DOHH2 (cell line): ENCODE results near the gene CACNG1.
A peak's percentile ranks its signal among the peaks of the same experiment; 100 is the strongest.

Experiments
- H3F3A ChIP-seq: fragments of 200-600 bp; sonication (generic), shearing (Covaris generic); 2 replicates; pipeline ENCODE4 v1.6.0; 2016; ENCODE audit warnings: antibody characterized with exemption, mild to moderate bottlenecking; ENCODE audit not compliant: control insufficient read depth, insufficient read depth
- H3K27ac ChIP-seq: fragments of 200-600 bp; sonication (generic); 2 replicates; pipeline ENCODE4 v1.5.1; 2014; ENCODE audit warnings: low read depth, mild to moderate bottlenecking, low read length, moderate library complexity
- H3K27me3 ChIP-seq: fragments of 200-600 bp; sonication (generic); 2 replicates; pipeline ENCODE4 v1.6.1; 2014; ENCODE audit warnings: mild to moderate bottlenecking, low read length, mixed read lengths; ENCODE audit not compliant: control insufficient read depth
- H3K36me3 ChIP-seq: fragments of 200-600 bp; sonication (generic); 2 replicates; pipeline ENCODE4 v1.6.1; 2014; ENCODE audit warnings: mild to moderate bottlenecking, low read length, moderate library complexity, mixed read lengths; ENCODE audit not compliant: control insufficient read depth
- H3K4me1 ChIP-seq: fragments of 200-600 bp; sonication (generic); 2 replicates; pipeline ENCODE4 v1.6.1; 2014; ENCODE audit warnings: mild to moderate bottlenecking, low read length, mixed read lengths; ENCODE audit not compliant: control insufficient read depth
- H3K4me2 ChIP-seq: fragments of 200-600 bp; sonication (generic); 2 replicates; pipeline ENCODE4 v1.6.0; 2014; ENCODE audit warnings: mild to moderate bottlenecking, low read length, moderate library complexity
- H3K4me3 ChIP-seq: fragments of 200-600 bp; sonication (generic); 2 replicates; pipeline ENCODE4 v1.5.1; 2014; ENCODE audit warnings: mild to moderate bottlenecking, low read length, mixed read lengths
- H3K79me2 ChIP-seq: fragments of 200-600 bp; sonication (generic); 2 replicates; pipeline ENCODE4 v1.6.1; 2014; ENCODE audit warnings: mild to moderate bottlenecking, low read length, mixed read lengths; ENCODE audit not compliant: control insufficient read depth
- H3K9me2 ChIP-seq: fragments of 200-600 bp; sonication (generic); replicated peaks from 2 replicates; pipeline ENCODE4 v1.6.1; 2014; ENCODE audit warnings: mild to moderate bottlenecking, low read length, mixed read lengths; ENCODE audit not compliant: control insufficient read depth
- H3K9me3 ChIP-seq: fragments of 200-600 bp; sonication (generic); 2 replicates; pipeline ENCODE4 v1.6.1; 2014; ENCODE audit warnings: antibody characterized with exemption, low read length, mixed read lengths; ENCODE audit not compliant: control insufficient read depth, insufficient read depth
- H4K20me1 ChIP-seq: fragments of 200-600 bp; sonication (generic); 2 replicates; pipeline ENCODE4 v1.6.0; 2014; ENCODE audit warnings: low read depth, mild to moderate bottlenecking, antibody characterized with exemption, low read length, moderate library complexity; ENCODE audit not compliant: control insufficient read depth, insufficient read depth
- EZH2phosphoT487 ChIP-seq: fragments of 200-600 bp; sonication (generic); IDR thresholded peaks from 2 replicates; pipeline ENCODE4 v1.6.1; 2017; ENCODE audit warnings: borderline replicate concordance, mild to moderate bottlenecking, antibody characterized with exemption, low read length, moderate library complexity, mixed read lengths
- TF ChIP-seq, protein P1 (sequence below): fragments of 200-600 bp; sonication (generic); IDR thresholded peaks from one replicate; pipeline ENCODE4 v1.5.1; 2014; ENCODE audit warnings: antibody characterized with exemption, mild to moderate bottlenecking, low read depth, low read length; ENCODE audit not compliant: poor library complexity, severe bottlenecking

The CACNG1 gene

DNA sequence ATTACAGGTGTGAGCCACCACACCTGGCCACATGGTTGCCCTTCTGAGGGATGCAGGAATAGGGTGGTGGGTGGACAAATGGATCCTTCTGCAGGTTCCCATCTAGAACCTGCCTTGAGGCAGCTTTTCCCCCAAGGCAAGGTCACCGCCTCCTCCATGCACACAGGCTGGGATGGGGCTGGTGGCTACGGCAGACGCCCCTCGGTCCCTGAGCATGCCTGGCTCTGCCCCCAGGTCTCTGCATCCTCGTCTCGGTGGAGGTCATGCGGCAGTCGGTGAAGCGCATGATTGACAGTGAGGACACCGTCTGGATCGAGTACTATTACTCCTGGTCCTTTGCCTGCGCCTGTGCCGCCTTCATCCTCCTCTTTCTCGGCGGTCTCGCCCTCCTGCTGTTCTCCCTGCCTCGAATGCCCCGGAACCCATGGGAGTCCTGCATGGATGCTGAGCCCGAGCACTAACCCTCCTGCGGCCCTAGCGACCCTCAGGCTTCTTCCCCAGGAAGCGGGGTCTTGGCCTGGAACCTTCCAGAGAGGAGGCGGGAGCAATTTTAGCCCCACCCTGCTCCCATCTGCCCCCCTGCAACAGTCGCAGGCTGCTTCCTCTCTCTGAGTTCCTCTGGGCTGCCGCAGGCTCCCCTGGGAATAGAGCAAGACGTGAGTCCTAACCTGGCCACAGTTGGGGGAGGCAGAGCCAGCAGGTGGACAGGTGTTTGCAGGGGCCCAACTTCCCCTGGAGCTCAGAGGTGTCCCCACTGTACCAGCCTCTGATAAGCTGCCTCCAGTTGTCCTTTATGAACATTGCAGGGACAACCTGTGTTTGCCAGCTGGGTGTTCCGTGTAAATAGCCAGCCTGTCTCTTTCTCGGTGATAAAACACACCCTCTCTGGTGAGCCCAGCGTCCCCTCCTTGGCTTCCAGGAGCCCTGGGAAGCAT lies 11.7 kb downstream of the CACNG1 start:
- no peak for TF ChIP-seq EZH2phosphoT487
- TF ChIP-seq, protein P1, sequence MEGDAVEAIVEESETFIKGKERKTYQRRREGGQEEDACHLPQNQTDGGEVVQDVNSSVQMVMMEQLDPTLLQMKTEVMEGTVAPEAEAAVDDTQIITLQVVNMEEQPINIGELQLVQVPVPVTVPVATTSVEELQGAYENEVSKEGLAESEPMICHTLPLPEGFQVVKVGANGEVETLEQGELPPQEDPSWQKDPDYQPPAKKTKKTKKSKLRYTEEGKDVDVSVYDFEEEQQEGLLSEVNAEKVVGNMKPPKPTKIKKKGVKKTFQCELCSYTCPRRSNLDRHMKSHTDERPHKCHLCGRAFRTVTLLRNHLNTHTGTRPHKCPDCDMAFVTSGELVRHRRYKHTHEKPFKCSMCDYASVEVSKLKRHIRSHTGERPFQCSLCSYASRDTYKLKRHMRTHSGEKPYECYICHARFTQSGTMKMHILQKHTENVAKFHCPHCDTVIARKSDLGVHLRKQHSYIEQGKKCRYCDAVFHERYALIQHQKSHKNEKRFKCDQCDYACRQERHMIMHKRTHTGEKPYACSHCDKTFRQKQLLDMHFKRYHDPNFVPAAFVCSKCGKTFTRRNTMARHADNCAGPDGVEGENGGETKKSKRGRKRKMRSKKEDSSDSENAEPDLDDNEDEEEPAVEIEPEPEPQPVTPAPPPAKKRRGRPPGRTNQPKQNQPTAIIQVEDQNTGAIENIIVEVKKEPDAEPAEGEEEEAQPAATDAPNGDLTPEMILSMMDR = no peak

DNA sequence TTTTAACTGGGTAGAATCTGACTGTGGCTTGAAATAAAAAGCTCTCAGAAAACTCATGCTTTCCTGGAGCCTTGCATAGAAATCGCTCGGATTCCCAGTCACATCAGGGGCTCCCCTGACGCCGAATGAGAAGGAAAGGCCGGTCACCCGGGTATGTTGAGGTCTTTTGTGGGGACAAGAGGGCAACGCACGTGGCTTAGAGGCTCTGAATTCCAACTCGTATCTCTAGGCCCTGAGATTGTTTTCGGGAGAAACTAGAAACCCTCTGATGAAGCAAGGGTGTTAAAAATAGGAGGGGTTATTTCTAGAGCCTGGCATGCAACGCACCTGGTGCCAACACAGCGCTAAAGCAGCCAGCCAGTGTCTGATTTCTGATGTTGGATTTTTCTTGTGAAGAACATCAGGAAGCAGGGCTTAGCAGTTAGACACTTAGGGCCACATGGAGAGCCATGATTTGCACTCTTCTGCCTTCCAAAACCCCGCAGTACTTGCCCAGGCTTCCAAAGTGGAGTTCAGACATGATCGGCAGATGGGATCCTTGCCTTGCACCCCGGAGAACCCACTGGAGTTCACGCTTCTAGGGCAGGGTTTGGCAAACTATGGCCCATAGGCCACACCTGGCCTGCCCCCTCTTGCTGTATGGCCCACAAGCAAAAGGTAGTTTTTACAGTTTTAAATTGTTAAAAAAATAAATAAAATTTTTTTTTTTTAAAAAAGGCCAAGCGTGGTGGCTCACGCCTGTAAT lies 12.6 kb downstream of the CACNG1 start:
- no peaks in the 10 kb centered on the region for H3K79me2 ChIP-seq
- no peak overlapping the region for H3K27ac ChIP-seq
- H3K9me2 ChIP-seq = no peaks in the 10 kb centered on the region
- no peaks in the 10 kb centered on the region for H3K36me3 ChIP-seq
- peaks cover 12% of the 10 kb centered on the region for H3K4me1 ChIP-seq
- H4K20me1 ChIP-seq = no peaks in the 10 kb centered on the region
- no peaks in the 10 kb centered on the region for H3K9me3 ChIP-seq
- no peaks in the 10 kb centered on the region for H3K27me3 ChIP-seq
- H3K4me2 ChIP-seq = peak overlapping the region; percentile 42
- TF ChIP-seq, protein P1 = no peak
- TF ChIP-seq EZH2phosphoT487 = no peak
- H3K4me3 ChIP-seq = no peak overlapping the region
- no peaks in the 10 kb centered on the region for H3F3A ChIP-seq

More for the DNA sequence above, 11.7 kb downstream of the CACNG1 start:
- Histone ChIP-seq H3K36me3 (no peaks in the 10 kb centered on the region), H3K4me3 (no peak overlapping the region), H4K20me1 (no peaks in the 10 kb centered on the region), H3F3A (no peaks in the 10 kb centered on the region), H3K9me2 (no peaks in the 10 kb centered on the region), H3K9me3 (no peaks in the 10 kb centered on the region), H3K79me2 (no peaks in the 10 kb centered on the region), H3K27me3 (no peaks in the 10 kb centered on the region), H3K4me1 (peaks cover 12% of the 10 kb centered on the region), H3K4me2 (peak overlapping the region; percentile 42), H3K27ac (no peak overlapping the region)

DNA sequence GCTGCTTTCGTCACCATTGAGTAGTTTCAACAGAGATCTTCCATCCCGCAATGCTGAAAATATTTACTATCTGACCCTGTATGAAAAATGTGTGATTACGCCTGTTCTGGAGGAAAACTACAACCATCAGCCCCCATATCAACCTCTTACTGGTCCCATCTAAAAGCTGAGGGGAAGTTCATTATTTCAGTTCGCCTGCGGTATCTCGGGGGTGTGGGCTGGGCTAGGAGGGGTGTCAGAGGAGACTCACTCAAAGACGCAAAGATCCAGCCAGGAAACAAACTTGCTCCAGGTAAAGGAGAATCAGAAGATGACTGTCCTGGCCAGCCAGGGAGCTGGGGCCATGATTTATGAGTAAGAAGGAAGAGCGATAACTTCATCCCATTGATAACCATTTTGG lies 13.7 kb downstream of the CACNG1 start:
- no peak overlapping the region for H3K4me2 ChIP-seq
- no peaks in the 10 kb centered on the region for H4K20me1 ChIP-seq
- no peaks in the 10 kb centered on the region for H3F3A ChIP-seq
- no peak overlapping the region for H3K27ac ChIP-seq
- TF ChIP-seq, protein P1 = no peak
- TF ChIP-seq EZH2phosphoT487 = no peak
- H3K79me2 ChIP-seq = no peaks in the 10 kb centered on the region
- H3K9me2 ChIP-seq = no peaks in the 10 kb centered on the region
- no peak overlapping the region for H3K4me3 ChIP-seq
- no peaks in the 10 kb centered on the region for H3K27me3 ChIP-seq
- peaks cover 12% of the 10 kb centered on the region for H3K4me1 ChIP-seq
- H3K9me3 ChIP-seq = no peaks in the 10 kb centered on the region
- no peaks in the 10 kb centered on the region for H3K36me3 ChIP-seq
